Activated B cell treated with CpG ODN at 0.5 μM for 24 hours (primary cell): ENCODE results near the gene CXXC5. TPM values are rescaled to one million over a fixed set of nuclear protein-coding genes. Genes with fewer than 3 reads are reported as not detected.

Experiments
- ATAC-seq: fragments of 200-7000 bp; cut with Tn5 transposase; one replicate; pipeline ENCODE4 v1.10.0; 2021; ENCODE audit warnings: low read depth, mild to moderate bottlenecking, moderate library complexity
- CTCF ChIA-PET: fragments of 350-600 bp; sonication (Branson Sonifier 250); formaldehyde crosslinking; loops from one replicate; lab custom pipeline; 2021; ENCODE audit warnings: antibody characterized with exemption; lab: Charles Lee
- POLR2A ChIA-PET: fragments of 350-600 bp; sonication (Branson Sonifier 250); formaldehyde crosslinking; loops from one replicate; lab custom pipeline; 2021; ENCODE audit warnings: antibody characterized with exemption; lab: Charles Lee
- DNase-seq: peaks from one replicate; pipeline ENCODE4 v3.0.0; 2022
- H3K27ac Mint-ChIP-seq: one replicate; pipeline ENCODE4 v1.8.0; 2020; ENCODE audit warnings: mixed read lengths
- H3K27me3 Mint-ChIP-seq: one replicate; pipeline ENCODE4 v1.8.0; 2021; ENCODE audit warnings: mixed read lengths
- H3K36me3 Mint-ChIP-seq: one replicate; pipeline ENCODE4 v1.8.0; 2021; ENCODE audit warnings: low read depth, mixed read lengths
- H3K4me1 Mint-ChIP-seq: one replicate; pipeline ENCODE4 v1.8.0; 2021; ENCODE audit warnings: mixed read lengths
- H3K4me3 Mint-ChIP-seq: one replicate; pipeline ENCODE4 v1.8.0; 2020; ENCODE audit warnings: mild to moderate bottlenecking, mixed read lengths
- H3K9me3 Mint-ChIP-seq: one replicate; pipeline ENCODE4 v1.8.0; 2020; ENCODE audit warnings: mixed read lengths
- intact Hi-C: fragments of 100-400 bp; cut with micrococcal nuclease; formaldehyde crosslinking; loops from one replicate; pipeline ENCODE4 v1.15.1; 2024
- total RNA-seq: library from RNA; stranded (reverse); gene quantifications from 2 replicates; pipeline ENCODE4 v1.2.3, GENCODE V29; 2022
- TF ChIP-seq, protein P1 (sequence below): fragments of 200-600 bp; IDR thresholded peaks from one replicate; pipeline ENCODE4 v1.8.0; 2022; ENCODE audit warnings: antibody characterized with exemption, mild to moderate bottlenecking

CXXC5 gene
- total RNA-seq, 1 donor from 2014 or later = 115 TPM

DNA sequence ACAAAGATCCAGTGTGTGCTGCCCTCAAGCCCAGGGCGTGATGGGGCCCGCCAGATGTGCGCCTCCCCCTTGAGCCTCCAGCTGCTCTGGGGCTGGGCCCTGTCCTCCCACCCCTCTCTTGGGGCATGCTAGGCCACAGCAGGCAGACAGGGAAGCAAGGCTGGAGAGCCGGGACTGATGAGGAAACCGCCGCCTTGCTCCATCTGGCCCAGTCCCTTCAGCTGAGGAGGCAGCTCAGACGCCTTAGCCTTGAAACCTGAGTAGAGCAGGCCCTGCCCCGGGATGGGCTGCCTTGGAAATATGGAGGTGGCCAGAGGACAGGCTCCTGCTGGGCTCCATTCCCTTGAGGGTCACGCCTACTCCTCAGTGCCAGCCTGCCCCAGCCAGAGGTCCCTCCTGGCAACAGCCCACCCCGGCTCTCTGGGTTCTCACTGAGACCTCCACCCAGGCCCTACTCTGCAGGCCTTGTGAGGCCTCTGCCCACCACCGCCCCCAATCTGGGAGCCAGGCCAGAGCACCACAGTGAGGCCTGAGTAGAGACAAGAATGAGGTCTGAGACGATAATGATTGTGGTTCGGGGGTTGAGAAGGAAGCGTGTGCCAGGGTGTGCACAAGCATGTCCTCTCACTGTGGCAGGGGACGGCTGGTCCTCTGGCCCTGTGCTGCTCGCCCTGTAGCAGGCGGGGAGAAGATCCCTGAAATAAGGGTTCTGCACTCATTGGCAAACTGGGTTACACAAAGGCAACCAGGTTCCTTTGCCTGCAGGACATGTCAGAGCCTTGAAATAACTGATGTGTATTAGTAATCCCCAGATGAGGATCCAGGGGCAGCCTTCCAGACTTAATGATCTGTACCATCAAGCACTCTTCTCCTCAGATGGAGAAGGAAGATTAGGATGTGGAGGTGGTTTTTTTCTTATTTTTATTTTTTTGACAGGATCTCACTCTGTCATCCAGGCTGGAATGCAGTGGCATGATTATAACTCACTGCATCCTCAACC, 30.9 kb downstream of the CXXC5 start:
- Mint-ChIP-seq H3K27me3 (no peaks in the 10 kb centered on the region), H3K36me3 (peaks cover 60% of the 10 kb centered on the region), H3K27ac (no peak overlapping the region), H3K4me3 (no peak overlapping the region), H3K9me3 (no peaks in the 10 kb centered on the region), H3K4me1 (peaks cover 51% of the 10 kb centered on the region)
- intact Hi-C loops = no loop called here
- ATAC-seq (no peak), DNase-seq (no peak)
- ChIA-PET CTCF (interaction anchor here (1.6 kb wide), 1 partner anchor 45 kb away, joined by 10 read pairs; no protein-coding TSS in a partner anchor), POLR2A (interaction anchor here (0.7 to 1.7 kb wide), 4 partner anchors 9 to 41 kb away, joined by 3 to 7 read pairs (median 4); partner anchors contain the start of gene CXXC5)
- TF ChIP-seq, protein P1, sequence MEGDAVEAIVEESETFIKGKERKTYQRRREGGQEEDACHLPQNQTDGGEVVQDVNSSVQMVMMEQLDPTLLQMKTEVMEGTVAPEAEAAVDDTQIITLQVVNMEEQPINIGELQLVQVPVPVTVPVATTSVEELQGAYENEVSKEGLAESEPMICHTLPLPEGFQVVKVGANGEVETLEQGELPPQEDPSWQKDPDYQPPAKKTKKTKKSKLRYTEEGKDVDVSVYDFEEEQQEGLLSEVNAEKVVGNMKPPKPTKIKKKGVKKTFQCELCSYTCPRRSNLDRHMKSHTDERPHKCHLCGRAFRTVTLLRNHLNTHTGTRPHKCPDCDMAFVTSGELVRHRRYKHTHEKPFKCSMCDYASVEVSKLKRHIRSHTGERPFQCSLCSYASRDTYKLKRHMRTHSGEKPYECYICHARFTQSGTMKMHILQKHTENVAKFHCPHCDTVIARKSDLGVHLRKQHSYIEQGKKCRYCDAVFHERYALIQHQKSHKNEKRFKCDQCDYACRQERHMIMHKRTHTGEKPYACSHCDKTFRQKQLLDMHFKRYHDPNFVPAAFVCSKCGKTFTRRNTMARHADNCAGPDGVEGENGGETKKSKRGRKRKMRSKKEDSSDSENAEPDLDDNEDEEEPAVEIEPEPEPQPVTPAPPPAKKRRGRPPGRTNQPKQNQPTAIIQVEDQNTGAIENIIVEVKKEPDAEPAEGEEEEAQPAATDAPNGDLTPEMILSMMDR = no peak

DNA sequence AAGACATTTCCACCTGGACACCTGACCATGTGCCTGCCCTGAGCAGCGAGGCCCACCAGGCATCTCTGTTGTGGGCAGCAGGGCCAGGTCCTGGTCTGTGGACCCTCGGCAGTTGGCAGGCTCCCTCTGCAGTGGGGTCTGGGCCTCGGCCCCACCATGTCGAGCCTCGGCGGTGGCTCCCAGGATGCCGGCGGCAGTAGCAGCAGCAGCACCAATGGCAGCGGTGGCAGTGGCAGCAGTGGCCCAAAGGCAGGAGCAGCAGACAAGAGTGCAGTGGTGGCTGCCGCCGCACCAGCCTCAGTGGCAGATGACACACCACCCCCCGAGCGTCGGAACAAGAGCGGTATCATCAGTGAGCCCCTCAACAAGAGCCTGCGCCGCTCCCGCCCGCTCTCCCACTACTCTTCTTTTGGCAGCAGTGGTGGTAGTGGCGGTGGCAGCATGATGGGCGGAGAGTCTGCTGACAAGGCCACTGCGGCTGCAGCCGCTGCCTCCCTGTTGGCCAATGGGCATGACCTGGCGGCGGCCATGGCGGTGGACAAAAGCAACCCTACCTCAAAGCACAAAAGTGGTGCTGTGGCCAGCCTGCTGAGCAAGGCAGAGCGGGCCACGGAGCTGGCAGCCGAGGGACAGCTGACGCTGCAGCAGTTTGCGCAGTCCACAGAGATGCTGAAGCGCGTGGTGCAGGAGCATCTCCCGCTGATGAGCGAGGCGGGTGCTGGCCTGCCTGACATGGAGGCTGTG, 32.4 kb downstream of the CXXC5 start:
- H3K4me1 Mint-ChIP-seq = peaks cover 50% of the 10 kb centered on the region
- no peak overlapping the region for H3K27ac Mint-ChIP-seq
- intact Hi-C loops = no loop called here

DNA sequence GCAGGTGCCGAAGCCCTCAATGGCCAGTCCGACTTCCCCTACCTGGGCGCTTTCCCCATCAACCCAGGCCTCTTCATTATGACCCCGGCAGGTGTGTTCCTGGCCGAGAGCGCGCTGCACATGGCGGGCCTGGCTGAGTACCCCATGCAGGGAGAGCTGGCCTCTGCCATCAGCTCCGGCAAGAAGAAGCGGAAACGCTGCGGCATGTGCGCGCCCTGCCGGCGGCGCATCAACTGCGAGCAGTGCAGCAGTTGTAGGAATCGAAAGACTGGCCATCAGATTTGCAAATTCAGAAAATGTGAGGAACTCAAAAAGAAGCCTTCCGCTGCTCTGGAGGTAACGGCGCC, 32.9 kb downstream of the CXXC5 start:
- Mint-ChIP-seq H3K4me1 (peaks cover 52% of the 10 kb centered on the region), H3K4me3 (no peak overlapping the region), H3K27me3 (no peaks in the 10 kb centered on the region), H3K36me3 (peaks cover 69% of the 10 kb centered on the region), H3K27ac (no peak overlapping the region), H3K9me3 (no peaks in the 10 kb centered on the region)
- ChIA-PET POLR2A (no interaction called here), CTCF (no interaction called here)
- intact Hi-C loops = no loop called here
- DNase-seq (no peak), ATAC-seq (no peak)
- TF ChIP-seq, protein P1 = no peak

More for the DNA sequence above, 32.4 kb downstream of the CXXC5 start:
- no peaks in the 10 kb centered on the region for H3K27me3 Mint-ChIP-seq
- ChIA-PET CTCF (no interaction called here), POLR2A (no interaction called here)
- no peaks in the 10 kb centered on the region for H3K9me3 Mint-ChIP-seq
- DNase-seq (no peak), ATAC-seq (no peak)
- TF ChIP-seq, protein P1 = no peak
- H3K36me3 Mint-ChIP-seq = peaks cover 64% of the 10 kb centered on the region
- no peak overlapping the region for H3K4me3 Mint-ChIP-seq

DNA sequence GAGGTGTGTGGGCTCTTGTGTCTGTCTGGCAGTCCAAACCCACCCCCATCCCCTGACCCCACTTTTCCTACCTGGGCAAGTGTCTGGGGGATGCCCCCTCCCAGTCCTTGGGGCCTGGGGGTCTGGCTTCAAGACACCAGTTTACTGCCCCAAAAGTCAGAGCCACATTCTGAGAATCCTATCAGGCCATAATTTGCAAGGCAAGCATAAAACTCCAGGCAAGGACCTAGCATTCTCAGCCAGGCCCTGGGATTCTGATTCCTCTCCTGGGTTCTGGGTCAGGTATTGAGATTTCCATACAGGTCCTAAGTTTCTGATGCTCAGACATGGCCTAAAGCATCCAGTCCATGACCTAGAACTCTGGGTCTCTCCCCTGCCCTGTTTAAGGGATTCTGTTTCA, 33.3 kb downstream of the CXXC5 start:
- Mint-ChIP-seq H3K27me3 (no peaks in the 10 kb centered on the region), H3K4me3 (no peak overlapping the region), H3K27ac (no peak overlapping the region), H3K36me3 (peaks cover 69% of the 10 kb centered on the region), H3K9me3 (no peaks in the 10 kb centered on the region), H3K4me1 (peaks cover 55% of the 10 kb centered on the region)
- no peak for ATAC-seq
- TF ChIP-seq, protein P1 = no peak
- POLR2A ChIA-PET = no interaction called here
- CTCF ChIA-PET = no interaction called here
- DNase-seq = no peak
- intact Hi-C loops = no loop called here
